A549 (cell line): ENCODE results near the gene TRIM50.
"Not testable (repeated sequence)": the region's sequence is repeated elsewhere in the genome, so short reads cannot be mapped to it uniquely, and the experiment has no call there.

Experiments used
- CHD2 ChIP-seq: fragments of 150-350 bp; IDR thresholded peaks from 2 replicates; pipeline ENCODE4 v1.6.1; 2014; ENCODE audit warnings: low read length; ENCODE audit not compliant: partially characterized antibody
- CTCF ChIP-seq: fragments of >200 bp; sonication (Bioruptor Twin); formaldehyde crosslinking; IDR thresholded peaks from 3 replicates; pipeline ENCODE4 v1.5.1; 2016
- EP300 ChIP-seq, 2 experiments: fragments of >200 bp; sonication (Bioruptor Twin); formaldehyde crosslinking; IDR thresholded peaks; 2 replicates in 1 of 2; 3 replicates in 1 of 2; pipeline ENCODE4 v1.6.1; 2016 to 2017
- KDM1A ChIP-seq: fragments of 200-600 bp; sonication (generic); IDR thresholded peaks from 2 replicates; pipeline ENCODE4 v1.6.1; 2016; ENCODE audit warnings: low read depth, mild to moderate bottlenecking
- POLR2A ChIP-seq: IDR thresholded peaks from 2 replicates; pipeline ENCODE4 v1.6.1; 2012; ENCODE audit warnings: mild to moderate bottlenecking, low read length
- RCOR1 ChIP-seq: fragments of 150-350 bp; IDR thresholded peaks from 2 replicates; pipeline ENCODE4 v1.6.1; 2014; ENCODE audit warnings: antibody characterized with exemption, low read length, low read depth
- TP53 ChIP-seq: fragments of 250-450 bp; sonication (Bioruptor Pico); IDR thresholded peaks from 2 replicates; pipeline ENCODE4 v1.5.0; 2021; ENCODE audit warnings: mild to moderate bottlenecking, moderate library complexity
- ZNF302 ChIP-seq: fragments of 250-450 bp; sonication (Bioruptor Pico); IDR thresholded peaks from 2 replicates; pipeline ENCODE4 v1.9.0; 2021; ENCODE audit warnings: inconsistent platforms, mild to moderate bottlenecking, moderate library complexity
- TF ChIP-seq, protein P1 (sequence below): IDR thresholded peaks from 2 replicates; pipeline ENCODE4 v1.6.1; 2012

- not testable (repeated sequence) for TF ChIP-seq TP53 (CRISPR knock-in tag); EP300 (IDR thresholded peaks at IDR 0.05); CTCF; POLR2A; RCOR1; CHD2; ZNF302 (CRISPR knock-in tag); KDM1A
- TF ChIP-seq, protein P1, sequence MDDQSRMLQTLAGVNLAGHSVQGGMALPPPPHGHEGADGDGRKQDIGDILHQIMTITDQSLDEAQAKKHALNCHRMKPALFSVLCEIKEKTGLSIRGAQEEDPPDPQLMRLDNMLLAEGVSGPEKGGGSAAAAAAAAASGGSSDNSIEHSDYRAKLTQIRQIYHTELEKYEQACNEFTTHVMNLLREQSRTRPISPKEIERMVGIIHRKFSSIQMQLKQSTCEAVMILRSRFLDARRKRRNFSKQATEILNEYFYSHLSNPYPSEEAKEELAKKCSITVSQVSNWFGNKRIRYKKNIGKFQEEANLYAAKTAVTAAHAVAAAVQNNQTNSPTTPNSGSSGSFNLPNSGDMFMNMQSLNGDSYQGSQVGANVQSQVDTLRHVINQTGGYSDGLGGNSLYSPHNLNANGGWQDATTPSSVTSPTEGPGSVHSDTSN = not testable (repeated sequence)
These were observed 28.1 kb downstream of the TRIM50 start for GRCh38 chr7:73299812-73300211.
